ENCODE data around the gene CEP72. TPM values are rescaled to one million over a fixed set of nuclear protein-coding genes. Genes with fewer than 3 reads are reported as not detected.

Gene CEP72
- total RNA-seq, 1 experiment from 2014 or later = 24.8 TPM

DNA sequence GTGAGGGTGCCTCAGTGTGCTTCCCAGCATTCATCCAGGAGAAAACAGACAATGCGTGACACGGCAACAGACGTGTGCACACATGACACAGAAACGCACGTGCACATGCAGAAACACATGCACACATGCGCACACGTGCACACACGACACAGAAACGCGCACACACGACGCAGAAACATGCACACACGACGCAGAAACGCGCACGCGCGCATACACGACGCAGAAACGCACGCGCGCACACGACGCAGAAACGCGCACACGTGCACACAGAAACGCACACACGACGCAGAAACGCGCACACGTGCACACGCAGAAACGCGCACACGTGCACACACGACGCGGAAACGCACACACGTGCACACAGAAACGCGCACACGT lies 64.5 kb downstream of the CEP72 start:
- H4K8ac ChIP-seq (replicated peaks; ENCODE audit: insufficient read length, low read depth, low read length) = no peak overlapping the region
- Mint-ChIP-seq H3K27me3 (ENCODE audit: low read depth) (peaks cover 50% of the 10 kb centered on the region), H3K36me3 (ENCODE audit: insufficient read depth in 1 of 3, low read depth in 3 of 3) (no peaks in the 10 kb centered on the region), H3K4me3 (no peak overlapping the region), H3K27ac (no peak overlapping the region; a peak in 1 of 7 replicates), H3K4me1 (peaks cover 5 to 9% of the 10 kb centered on the region in 2 experiments), H3K9me3 (no peaks in the 10 kb centered on the region)
- H2BK15ac ChIP-seq (ENCODE audit: low read depth, low read length) = no peak overlapping the region
- H4K20me1 ChIP-seq (ENCODE audit: control insufficient read depth, insufficient read depth, insufficient read length) = no peaks in the 10 kb centered on the region
- H3K79me1 ChIP-seq (ENCODE audit: insufficient read depth, low read depth, low read length, poor library complexity, severe bottlenecking) = no peaks in the 10 kb centered on the region
- H2AFZ ChIP-seq (ENCODE audit: low read length) = no peak overlapping the region
- no peak overlapping the region for H3K4me2 ChIP-seq (ENCODE audit: insufficient read depth, insufficient read length, low read length)
- H3K27me3 ChIP-seq (ENCODE audit: insufficient read depth, low read length) = no peaks in the 10 kb centered on the region; the same call in 1 of the 2 replicates
- no peak overlapping the region for H4K5ac ChIP-seq (ENCODE audit: insufficient read length, low read depth, low read length)
- no peak overlapping the region for H3K56ac ChIP-seq (ENCODE audit: insufficient read length, low read depth, low read length)
- H3K23me2 ChIP-seq (ENCODE audit: insufficient read length, low read depth, low read length, poor library complexity, severe bottlenecking) = no peaks in the 10 kb centered on the region
- H3K79me2 ChIP-seq (ENCODE audit: insufficient read depth, low read length) = no peaks in the 10 kb centered on the region
- H3T11ph ChIP-seq (ENCODE audit: low read length) = no peak overlapping the region
- no peak overlapping the region for H3K4ac ChIP-seq (ENCODE audit: low read depth, low read length)
- H2BK120ac ChIP-seq (ENCODE audit: low read depth, low read length, poor library complexity, severe bottlenecking) = no peak overlapping the region
- H3K9ac ChIP-seq (ENCODE audit: extremely low read depth, insufficient read length, low read length) = no peak overlapping the region
- no peak overlapping the region for H2AK5ac ChIP-seq (ENCODE audit: insufficient read length, low read length)
- no CpG with 5 or more reads among the region's 48 CpGs for WGBS (ENCODE audit: extremely low coverage, insufficient read length, low lambda C conversion rate)
- H3K9me3 ChIP-seq (ENCODE audit: control insufficient read depth, low read depth, low read length) = no peaks in the 10 kb centered on the region
- H3K23ac ChIP-seq (ENCODE audit: insufficient read length, low read depth, low read length) = no peak overlapping the region
- no peak overlapping the region for H4K91ac ChIP-seq (ENCODE audit: insufficient read length, low read depth, low read length)
- peak; percentile 17 for DNase-seq
- H2BK12ac ChIP-seq (ENCODE audit: insufficient read length, low read depth, low read length) = no peak overlapping the region
- H3K14ac ChIP-seq (ENCODE audit: insufficient read depth, low read length) = no peak overlapping the region
- no peak overlapping the region for H2BK5ac ChIP-seq (ENCODE audit: insufficient read length, low read length)
- TF ChIP-seq CTCF (conservative IDR thresholded peaks at IDR 0.05) = no peak
- H3K27ac ChIP-seq (ENCODE audit: insufficient read length, low read depth, low read length) = no peak overlapping the region
- H2BK20ac ChIP-seq (ENCODE audit: low read depth, low read length, poor library complexity, severe bottlenecking) = no peak overlapping the region
- H3K18ac ChIP-seq (ENCODE audit: insufficient read length, low read depth, low read length) = no peak overlapping the region
- no peaks in the 10 kb centered on the region for H3K4me1 ChIP-seq (ENCODE audit: insufficient read depth, low read length)

Data from H9 (cell line).